NCI-H524 treated with DMSO at 0.1 percent for 48 hours (cell line): Measurements from ENCODE around the gene SMTN.
"Not testable (repeated sequence)": the region's sequence is repeated elsewhere in the genome, so short reads cannot be mapped to it uniquely, and the experiment has no call there.

Experiments used
- DNase-seq: peaks from one replicate; lab custom pipeline; 2025; lab: John Stamatoyannopoulos, UW

SMTN gene

GRCh38 chr22:31104869-31105268 lies 23.8 kb downstream of the SMTN start:
- DNase-seq, result no peak

- DNase-seq, result no peak
Measured at GRCh38 chr22:31105282-31105929, 24.3 kb downstream of the SMTN start.

- no peak for DNase-seq
Measured at GRCh38 chr22:31106001-31106571, 25.0 kb downstream of the SMTN start.

- DNase-seq, result no peak
Measured at GRCh38 chr22:31106731-31107177, 25.6 kb downstream of the SMTN start.

- peak; percentile 81 for DNase-seq
Measured at GRCh38 chr22:31107178-31107893, 26.2 kb downstream of the SMTN start, which contains the start of gene SELENOM. Gene SELENOM, minus strand, starts transcription at chr22:31107568. Its CDS starts 63 bp downstream, at chr22:31107505.

GRCh38 chr22:31107894-31108218 lies 26.7 kb downstream of the SMTN start:
- no peak for DNase-seq

- DNase-seq, result not testable (repeated sequence)
Measured at GRCh38 chr22:31112547-31113091, 31.5 kb downstream of the SMTN start.

GRCh38 chr22:31118046-31118820 lies 37.1 kb downstream of the SMTN start:
- DNase-seq, result no peak

- no peak for DNase-seq
Measured at GRCh38 chr22:31119026-31119717, 38.1 kb downstream of the SMTN start.

GRCh38 chr22:31120230-31120629 lies 39.1 kb downstream of the SMTN start:
- DNase-seq, result no peak

- no peak for DNase-seq
Measured at GRCh38 chr22:31120642-31121041, 39.5 kb downstream of the SMTN start.

GRCh38 chr22:31121403-31121802 lies 40.3 kb downstream of the SMTN start:
- DNase-seq, result no peak

- no peak for DNase-seq
Measured at GRCh38 chr22:31122196-31122531, 41.0 kb downstream of the SMTN start.

- DNase-seq, result no peak
Measured at GRCh38 chr22:31122532-31123291, 41.6 kb downstream of the SMTN start, which contains the start of gene INPP5J. Gene INPP5J, plus strand, starts transcription at chr22:31122966. Its CDS starts 49 bp downstream, at chr22:31123015.

- DNase-seq, result no peak
Measured at GRCh38 chr22:31123292-31123602, 42.1 kb downstream of the SMTN start.

GRCh38 chr22:31124290-31124689 lies 43.2 kb downstream of the SMTN start:
- DNase-seq, result no peak

GRCh38 chr22:31124811-31125465 lies 43.8 kb downstream of the SMTN start:
- DNase-seq, result no peak

GRCh38 chr22:31125521-31126117 lies 44.5 kb downstream of the SMTN start:
- DNase-seq, result no peak

GRCh38 chr22:31126128-31126868 lies 45.2 kb downstream of the SMTN start:
- no peak for DNase-seq

GRCh38 chr22:31126869-31127175 lies 45.7 kb downstream of the SMTN start:
- DNase-seq, result no peak
